Upper lobe of right lung (tissue), 1 donor: ENCODE measurements around the gene GTF2F1. TPM values are rescaled to one million over a fixed set of nuclear protein-coding genes. Genes with fewer than 3 reads are reported as not detected.

Experiments used
- ATAC-seq: fragments of 200-7000 bp; cut with Tn5 transposase; one replicate; pipeline ENCODE4 v1.9.1; 2020; ENCODE audit warnings: mild to moderate bottlenecking, moderate library complexity
- DNase-seq: peaks from one replicate; pipeline ENCODE4 v3.0.0-alpha.2; 2020
- H3K27ac ChIP-seq: fragments of 200-600 bp; one replicate; pipeline ENCODE4 v1.8.0; 2022
- H3K27me3 ChIP-seq: fragments of 200-600 bp; one replicate; pipeline ENCODE4 v1.8.0; 2022; ENCODE audit warnings: mild to moderate bottlenecking
- H3K36me3 ChIP-seq: fragments of 200-600 bp; one replicate; pipeline ENCODE4 v1.8.0; 2022
- H3K4me1 ChIP-seq: fragments of 200-600 bp; one replicate; pipeline ENCODE4 v1.8.0; 2022
- H3K4me3 ChIP-seq: fragments of 200-600 bp; one replicate; pipeline ENCODE4 v1.8.0; 2022; ENCODE audit warnings: mild to moderate bottlenecking
- H3K9me3 ChIP-seq: fragments of 200-600 bp; one replicate; pipeline ENCODE4 v1.8.0; 2022
- CTCF ChIP-seq: fragments of 200-600 bp; IDR thresholded peaks from one replicate; pipeline ENCODE4 v1.8.0; 2022; ENCODE audit warnings: antibody characterized with exemption
- intact Hi-C: fragments of 100-400 bp; cut with DNase I; formaldehyde crosslinking; loops from one replicate; pipeline ENCODE4 v1.11.0; 2022
- long read RNA-seq: library from polyadenylated mRNA; unstranded; transcript quantifications from one replicate; pipeline ENCODE4 v2.0.0, GENCODE V29; 2021
- total RNA-seq: library from RNA; stranded (reverse); fragmentation: NEBNext Ultra II Directional; extraction: Animal tissue kit (Norgen Biotek cat#: 25700); gene quantifications from one replicate; pipeline ENCODE4 v1.2.1, GENCODE V29; 2021
- donor health status: DM: no; HTN: yes; CAD: no; lungs with severe emphysema.

GTF2F1 gene, protein sequence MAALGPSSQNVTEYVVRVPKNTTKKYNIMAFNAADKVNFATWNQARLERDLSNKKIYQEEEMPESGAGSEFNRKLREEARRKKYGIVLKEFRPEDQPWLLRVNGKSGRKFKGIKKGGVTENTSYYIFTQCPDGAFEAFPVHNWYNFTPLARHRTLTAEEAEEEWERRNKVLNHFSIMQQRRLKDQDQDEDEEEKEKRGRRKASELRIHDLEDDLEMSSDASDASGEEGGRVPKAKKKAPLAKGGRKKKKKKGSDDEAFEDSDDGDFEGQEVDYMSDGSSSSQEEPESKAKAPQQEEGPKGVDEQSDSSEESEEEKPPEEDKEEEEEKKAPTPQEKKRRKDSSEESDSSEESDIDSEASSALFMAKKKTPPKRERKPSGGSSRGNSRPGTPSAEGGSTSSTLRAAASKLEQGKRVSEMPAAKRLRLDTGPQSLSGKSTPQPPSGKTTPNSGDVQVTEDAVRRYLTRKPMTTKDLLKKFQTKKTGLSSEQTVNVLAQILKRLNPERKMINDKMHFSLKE
- total RNA-seq, result 47.4 TPM
- long read RNA-seq, transcript GTF2F1-201 (13 exons, 2,731 nt), result major isoform, 91 of 136 reads
- long read RNA-seq, partial matches to known transcripts, result 32 of 136 reads
- long read RNA-seq, other reads (novel, unspliced or antisense), result 13 of 136 reads

- intact Hi-C loops, result no loop called here
- peak; percentile 25 for TF ChIP-seq CTCF
Observed at GRCh38 chr19:6393074-6393982, at the start of gene GTF2F1. TSS of gene GTF2F1 (minus strand) at chr19:6393164. CDS start at chr19:6392995, 169 bp downstream.

DNA sequence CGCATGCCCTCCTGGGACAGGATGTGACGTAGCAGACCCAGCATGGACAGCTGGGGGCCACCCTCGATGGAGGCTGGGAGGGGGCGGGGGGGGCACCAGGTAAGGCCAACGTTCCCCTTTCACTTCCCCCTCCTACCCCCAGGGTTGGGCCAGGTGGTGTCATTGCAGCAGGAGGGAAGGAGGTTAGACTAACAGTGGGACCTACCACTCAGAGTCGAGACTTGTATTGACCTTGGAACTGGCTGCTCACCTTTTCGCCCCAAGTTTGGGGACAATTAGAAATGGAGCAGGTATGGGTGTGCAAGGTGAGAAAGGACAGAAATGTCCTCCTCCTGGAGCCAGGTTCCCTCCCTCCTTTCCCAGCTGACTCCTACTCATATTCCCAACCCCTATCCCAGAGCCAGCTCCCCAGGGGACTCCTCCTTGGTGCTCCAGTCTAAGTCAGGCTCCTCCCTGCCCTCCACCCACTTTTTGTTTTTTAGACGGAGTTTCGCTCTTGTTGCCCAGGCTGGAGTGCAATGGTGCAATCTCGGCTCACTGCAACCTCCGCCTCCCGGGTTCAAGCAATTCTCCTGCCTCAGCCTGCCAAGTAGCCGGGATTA, 49.2 kb upstream of the GTF2F1 start:
- Histone ChIP-seq H3K27ac (no peak overlapping the region), H3K4me1 (no peaks in the 10 kb centered on the region), H3K9me3 (no peaks in the 10 kb centered on the region), H3K4me3 (no peak overlapping the region), H3K27me3 (no peaks in the 10 kb centered on the region), H3K36me3 (no peaks in the 10 kb centered on the region)
- TF ChIP-seq CTCF, result no peak
- intact Hi-C loops, result no loop called here
- DNase-seq (no peak), ATAC-seq (peak; percentile 7)

More at GRCh38 chr19:6393074-6393982, at the start of gene GTF2F1:
- Histone ChIP-seq H3K9me3 (no peaks in the 10 kb centered on the region), H3K36me3 (peaks cover 32% of the 10 kb centered on the region), H3K27me3 (no peaks in the 10 kb centered on the region), H3K27ac (peak within 1 kb of the TSS; percentile 98), H3K4me1 (peaks cover 10% of the 10 kb centered on the region), H3K4me3 (peak within 1 kb of the TSS; percentile 92)
- ATAC-seq, result peak; percentile 93
- DNase-seq, result peak; percentile 96

- no peak for ATAC-seq
- no peak overlapping the region for H3K27ac ChIP-seq
- no peak for TF ChIP-seq CTCF
- no peaks in the 10 kb centered on the region for H3K4me1 ChIP-seq
- H3K27me3 ChIP-seq, result no peaks in the 10 kb centered on the region
- intact Hi-C loops, result no loop called here
- H3K9me3 ChIP-seq, result no peaks in the 10 kb centered on the region
- H3K4me3 ChIP-seq, result no peak overlapping the region
- H3K36me3 ChIP-seq, result no peaks in the 10 kb centered on the region
- DNase-seq, result no peak
Observed at GRCh38 chr19:6440905-6441304, 47.9 kb upstream of the GTF2F1 start.

- no peak overlapping the region for H3K4me3 ChIP-seq
- no peaks in the 10 kb centered on the region for H3K4me1 ChIP-seq
- no peak for ATAC-seq
- H3K9me3 ChIP-seq, result no peaks in the 10 kb centered on the region
- no peak overlapping the region for H3K27ac ChIP-seq
- TF ChIP-seq CTCF, result no peak
- DNase-seq, result no peak
- intact Hi-C loops, result no loop called here
- H3K27me3 ChIP-seq, result no peaks in the 10 kb centered on the region
- H3K36me3 ChIP-seq, result no peaks in the 10 kb centered on the region
Observed at GRCh38 chr19:6439743-6440142, 46.8 kb upstream of the GTF2F1 start.

DNA sequence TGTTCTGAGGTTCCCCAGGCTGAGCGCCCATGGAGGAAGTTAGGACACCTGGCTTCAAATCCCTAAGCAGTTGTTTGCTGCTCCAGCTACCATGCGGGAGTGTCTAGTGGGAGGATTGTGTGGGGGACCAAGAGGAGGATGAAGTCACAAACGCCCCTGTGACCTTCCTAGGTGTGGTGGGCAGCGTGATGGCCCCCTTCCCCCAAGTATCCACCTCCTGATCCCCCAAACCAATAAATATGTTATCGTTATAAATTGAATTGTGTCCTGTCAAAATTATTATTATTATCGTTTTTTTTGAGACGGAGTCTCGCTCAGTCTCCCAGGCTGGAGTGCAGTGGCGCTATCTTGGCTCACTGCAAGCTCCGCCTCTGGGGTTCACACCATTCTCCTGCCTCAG, 40.7 kb upstream of the GTF2F1 start, which contains the start of gene SLC25A41:
TSS of gene SLC25A41 (minus strand) at position 101 of the 400 bp plus-strand sequence. CDS start at position 31, 70 bp downstream.
- Histone ChIP-seq H3K9me3 (no peaks in the 10 kb centered on the region), H3K36me3 (no peaks in the 10 kb centered on the region), H3K4me3 (no peak within 1 kb of the TSS), H3K27me3 (no peaks in the 10 kb centered on the region), H3K4me1 (no peaks in the 10 kb centered on the region), H3K27ac (no peak within 1 kb of the TSS)
- DNase-seq, result no peak
- ATAC-seq, result no peak
- intact Hi-C loops, result no loop called here
- TF ChIP-seq CTCF, result no peak
